Caco-2 (cell line): ENCODE results near the gene FAM186B. TPM values are rescaled to one million over a fixed set of nuclear protein-coding genes. Genes with fewer than 3 reads are reported as not detected.

ENCODE experiments used
- BruUV-seq: library from RNA; stranded (reverse); fragments of 400-500 nt; replicated peaks from 2 replicates; lab custom pipeline; 2021; lab: Mats Ljungman, UMichigan
- CTCF ChIA-PET: fragments of 300-600 bp; sonication (Branson Sonifier 250); formaldehyde crosslinking; loops from one replicate; lab custom pipeline; 2022; ENCODE audit warnings: antibody characterized with exemption; lab: Charles Lee
- POLR2A ChIA-PET: fragments of 300-600 bp; sonication (Branson Sonifier 250); formaldehyde crosslinking; loops from one replicate; lab custom pipeline; 2022; ENCODE audit warnings: antibody characterized with exemption; lab: Charles Lee
- DNase-seq, 2 experiments: peaks; one replicate each; pipeline versions ENCODE4 v3.0.0 to v3.0.0-alpha.2; 2020 to 2022
- H3K27me3 ChIP-seq: replicated peaks from 2 replicates; pipeline ENCODE4 v1.6.0; 2011; ENCODE audit warnings: low read length; ENCODE audit not compliant: control insufficient read depth, insufficient read depth
- H3K36me3 ChIP-seq: 2 replicates; pipeline ENCODE4 v1.5.1; 2011; ENCODE audit warnings: low read length; ENCODE audit not compliant: control insufficient read depth, insufficient read depth
- H3K4me1 ChIP-seq: fragments of 250-450 bp; sonication (Bioruptor Pico); 2 replicates; pipeline ENCODE4 v1.5.1; 2020; ENCODE audit warnings: mild to moderate bottlenecking
- H3K4me3 ChIP-seq: 2 replicates; pipeline ENCODE4 v1.5.1; 2011; ENCODE audit warnings: low read depth, mild to moderate bottlenecking, control low read depth, low read length
- H3K9me3 ChIP-seq: fragments of 250-450 bp; sonication (Bioruptor Pico); 2 replicates; pipeline ENCODE4 v1.5.1; 2020; ENCODE audit warnings: mild to moderate bottlenecking, moderate library complexity
- H3K27ac Mint-ChIP-seq: one replicate; pipeline ENCODE4 v1.8.0; 2022; ENCODE audit warnings: mixed read lengths; ENCODE audit not compliant: unreplicated experiment
- H3K27me3 Mint-ChIP-seq: one replicate; pipeline ENCODE4 v1.8.0; 2022; ENCODE audit warnings: mixed read lengths; ENCODE audit not compliant: insufficient read depth, unreplicated experiment
- H3K36me3 Mint-ChIP-seq: one replicate; pipeline ENCODE4 v1.8.0; 2022; ENCODE audit warnings: mild to moderate bottlenecking, mixed read lengths; ENCODE audit not compliant: insufficient read depth, unreplicated experiment
- H3K4me1 Mint-ChIP-seq: one replicate; pipeline ENCODE4 v1.8.0; 2022; ENCODE audit warnings: low read depth, mixed read lengths; ENCODE audit not compliant: unreplicated experiment
- H3K4me3 Mint-ChIP-seq: one replicate; pipeline ENCODE4 v1.8.0; 2022; ENCODE audit warnings: mild to moderate bottlenecking, moderate library complexity, mixed read lengths; ENCODE audit not compliant: unreplicated experiment
- H3K9me3 Mint-ChIP-seq: one replicate; pipeline ENCODE4 v1.8.0; 2022; ENCODE audit warnings: mixed read lengths; ENCODE audit not compliant: unreplicated experiment
- intact Hi-C: fragments of 100-400 bp; cut with micrococcal nuclease; formaldehyde crosslinking; loops from one replicate; pipeline ENCODE4 v1.10.0; 2022; ENCODE audit not compliant: unreplicated experiment
- total RNA-seq: library from RNA; stranded (reverse); gene quantifications from 2 replicates; pipeline ENCODE4 v1.2.3, GENCODE V29; 2022
- TF ChIP-seq, protein P1 (sequence below), 2 experiments: fragments of 200-600 bp in 1 of 2; IDR thresholded peaks; 1 replicate in 1 of 2; 2 replicates in 1 of 2; pipeline versions ENCODE4 v1.5.1 to v1.8.0; 2011 to 2022; ENCODE audit warnings: antibody characterized with exemption in 1 of 2, control low read depth in 1 of 2, inconsistent platforms in 1 of 2, low read depth in 1 of 2, low read length in 1 of 2, mild to moderate bottlenecking in 1 of 2, moderate library complexity in 1 of 2; ENCODE audit not compliant: insufficient read depth in 1 of 2, severe bottlenecking in 1 of 2, unreplicated experiment in 1 of 2

FAM186B gene
- total RNA-seq, 1 experiment from 2014 or later: 2.2 TPM

DNA sequence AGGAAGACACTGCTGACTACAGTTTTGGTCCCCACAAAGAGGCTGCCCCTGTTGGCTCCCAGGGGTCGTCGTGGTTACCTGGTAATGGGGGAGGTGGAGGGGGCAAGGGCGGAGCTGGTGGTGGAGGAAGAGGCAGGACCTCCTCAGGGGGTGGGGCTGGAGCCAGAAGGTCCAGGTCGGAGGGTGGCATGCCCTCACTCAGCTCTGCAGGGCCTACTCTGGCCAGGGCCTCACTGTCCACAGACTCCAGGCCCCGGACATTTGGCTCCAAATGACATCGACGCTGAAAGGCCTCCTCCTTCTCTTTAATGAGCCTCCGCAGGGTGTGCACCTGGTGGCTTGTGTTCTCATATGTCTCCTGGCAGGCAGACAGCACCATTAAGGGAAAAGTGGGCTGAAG is 46.4 kb upstream of the FAM186B start:
- POLR2A ChIA-PET: no interaction called here
- intact Hi-C loops: no loop called here
- DNase-seq: no peak
- no peak overlapping the region for H3K4me3 Mint-ChIP-seq
- H3K9me3 ChIP-seq: no peaks in the 10 kb centered on the region
- H3K4me3 ChIP-seq: no peak overlapping the region
- H3K27me3 Mint-ChIP-seq: no peaks in the 10 kb centered on the region
- H3K27ac Mint-ChIP-seq: no peak overlapping the region
- no peaks in the 10 kb centered on the region for H3K9me3 Mint-ChIP-seq
- CTCF ChIA-PET: no interaction called here
- H3K4me1 Mint-ChIP-seq: peaks cover 7% of the 10 kb centered on the region
- no peaks in the 10 kb centered on the region for H3K27me3 ChIP-seq
- TF ChIP-seq, protein P1, sequence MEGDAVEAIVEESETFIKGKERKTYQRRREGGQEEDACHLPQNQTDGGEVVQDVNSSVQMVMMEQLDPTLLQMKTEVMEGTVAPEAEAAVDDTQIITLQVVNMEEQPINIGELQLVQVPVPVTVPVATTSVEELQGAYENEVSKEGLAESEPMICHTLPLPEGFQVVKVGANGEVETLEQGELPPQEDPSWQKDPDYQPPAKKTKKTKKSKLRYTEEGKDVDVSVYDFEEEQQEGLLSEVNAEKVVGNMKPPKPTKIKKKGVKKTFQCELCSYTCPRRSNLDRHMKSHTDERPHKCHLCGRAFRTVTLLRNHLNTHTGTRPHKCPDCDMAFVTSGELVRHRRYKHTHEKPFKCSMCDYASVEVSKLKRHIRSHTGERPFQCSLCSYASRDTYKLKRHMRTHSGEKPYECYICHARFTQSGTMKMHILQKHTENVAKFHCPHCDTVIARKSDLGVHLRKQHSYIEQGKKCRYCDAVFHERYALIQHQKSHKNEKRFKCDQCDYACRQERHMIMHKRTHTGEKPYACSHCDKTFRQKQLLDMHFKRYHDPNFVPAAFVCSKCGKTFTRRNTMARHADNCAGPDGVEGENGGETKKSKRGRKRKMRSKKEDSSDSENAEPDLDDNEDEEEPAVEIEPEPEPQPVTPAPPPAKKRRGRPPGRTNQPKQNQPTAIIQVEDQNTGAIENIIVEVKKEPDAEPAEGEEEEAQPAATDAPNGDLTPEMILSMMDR (IDR thresholded peaks at IDR 0.05; ENCODE audit: insufficient read depth in 1 of 2, low read depth in 1 of 2, low read length in 1 of 2, severe bottlenecking in 1 of 2, unreplicated experiment in 1 of 2): no peak
- peaks cover 5% of the 10 kb centered on the region for H3K36me3 Mint-ChIP-seq
- H3K4me1 ChIP-seq: peaks cover 16% of the 10 kb centered on the region; the same call in 1 of the 2 replicates
- BruUV-seq: no TSS peak
- H3K36me3 ChIP-seq: no peaks in the 10 kb centered on the region

DNA sequence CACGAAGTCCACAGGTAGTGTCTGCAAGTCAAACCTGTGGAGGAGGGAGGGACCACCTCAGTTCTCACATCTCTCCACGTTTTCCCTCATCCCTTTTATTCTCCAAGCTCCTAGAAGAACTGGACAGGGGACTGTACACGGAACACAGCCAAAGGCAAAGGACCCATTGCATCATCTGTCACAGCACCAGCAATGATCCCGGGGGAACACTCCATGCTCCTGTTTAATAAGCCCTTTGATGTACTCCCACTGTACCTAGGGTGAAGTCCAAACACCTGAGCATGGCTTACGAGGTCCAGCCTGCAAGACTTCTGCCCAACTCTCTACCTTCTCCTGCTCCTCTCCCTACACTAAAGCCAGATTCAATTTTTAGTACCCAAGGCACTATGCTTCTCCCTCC is 44.5 kb upstream of the FAM186B start:
- TF ChIP-seq, protein P1 (IDR thresholded peaks at IDR 0.05; ENCODE audit: insufficient read depth in 1 of 2, low read depth in 1 of 2, low read length in 1 of 2, severe bottlenecking in 1 of 2, unreplicated experiment in 1 of 2): no peak
- Histone ChIP-seq H3K9me3 (no peaks in the 10 kb centered on the region), H3K27me3 (no peaks in the 10 kb centered on the region), H3K36me3 (no peaks in the 10 kb centered on the region), H3K4me3 (no peak overlapping the region), H3K4me1 (peaks cover 16% of the 10 kb centered on the region; the same call in 1 of the 2 replicates)
- no peaks in the 10 kb centered on the region for H3K27me3 Mint-ChIP-seq
- no peak overlapping the region for H3K27ac Mint-ChIP-seq
- no peaks in the 10 kb centered on the region for H3K9me3 Mint-ChIP-seq
- ChIA-PET POLR2A (no interaction called here), CTCF (no interaction called here)
- no peak for DNase-seq
- BruUV-seq: no TSS peak
- H3K36me3 Mint-ChIP-seq: peaks cover 14% of the 10 kb centered on the region
- no peak overlapping the region for H3K4me3 Mint-ChIP-seq
- peaks cover 7% of the 10 kb centered on the region for H3K4me1 Mint-ChIP-seq
- intact Hi-C loops: loop anchor here (10.0 kb wide), 1 partner anchor 125 kb away; no protein-coding TSS in a partner anchor

DNA sequence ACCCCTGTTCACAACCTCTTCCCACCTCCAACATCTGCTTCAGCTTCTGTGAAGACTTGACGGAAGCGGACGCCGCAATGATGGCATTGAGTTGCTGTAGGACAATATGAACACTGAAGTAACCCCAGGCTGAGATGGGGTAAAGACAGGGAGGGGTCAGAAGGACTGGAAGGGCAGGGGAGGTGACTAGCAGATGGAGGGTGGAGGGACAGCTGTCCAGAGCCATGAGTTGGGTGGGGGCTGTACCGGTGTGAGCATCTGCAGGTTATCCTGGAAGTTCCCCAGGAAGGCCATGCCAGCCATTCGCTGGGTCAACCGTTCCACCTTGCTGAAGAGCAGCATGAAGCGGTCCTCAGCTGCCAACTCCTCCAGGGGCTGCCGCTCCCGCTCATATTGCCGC is 44.0 kb upstream of the FAM186B start:
- Mint-ChIP-seq H3K4me3 (no peak overlapping the region), H3K9me3 (no peaks in the 10 kb centered on the region), H3K36me3 (peaks cover 18% of the 10 kb centered on the region), H3K4me1 (peaks cover 7% of the 10 kb centered on the region), H3K27me3 (no peaks in the 10 kb centered on the region), H3K27ac (no peak overlapping the region)
- DNase-seq: no peak
- intact Hi-C loops: loop anchor here (10.0 kb wide), 1 partner anchor 125 kb away; no protein-coding TSS in a partner anchor
- Histone ChIP-seq H3K27me3 (no peaks in the 10 kb centered on the region), H3K4me3 (no peak overlapping the region), H3K36me3 (no peaks in the 10 kb centered on the region), H3K9me3 (no peaks in the 10 kb centered on the region), H3K4me1 (peaks cover 16% of the 10 kb centered on the region; the same call in 1 of the 2 replicates)
- ChIA-PET POLR2A (no interaction called here), CTCF (interaction anchor here (1.6 kb wide), 1 partner anchor 92 kb away, joined by 9 read pairs; the partner anchor contains the start of gene TMBIM6)
- TF ChIP-seq, protein P1 (IDR thresholded peaks at IDR 0.05; ENCODE audit: insufficient read depth in 1 of 2, low read depth in 1 of 2, low read length in 1 of 2, severe bottlenecking in 1 of 2, unreplicated experiment in 1 of 2): no peak
- no TSS peak for BruUV-seq
